Hindlimb muscle (tissue), 1 donor: ENCODE data around the gene C4BPB. TPM values are rescaled to one million over a fixed set of nuclear protein-coding genes. Genes with fewer than 3 reads are reported as not detected.

Experiments
- DNase-seq: peaks from one replicate; pipeline ENCODE4 v3.0.0-alpha.2; 2013
- polyA plus RNA-seq: library from polyadenylated mRNA; unstranded; fragments of 120-200 nt; gene quantifications from one replicate; pipeline ENCODE4 v1.2.1, GENCODE V29; 2013; ENCODE audit not compliant: insufficient read length

C4BPB gene
- polyA plus RNA-seq, 1 donor = 0.10 TPM

- no peak for DNase-seq
These were observed 28.1 kb upstream of the C4BPB start for GRCh38 chr1:207060596-207060995.

- no peak for DNase-seq
These were observed 26.6 kb upstream of the C4BPB start for GRCh38 chr1:207062058-207062457.

GRCh38 chr1:207063014-207063413 lies 25.6 kb upstream of the C4BPB start:
- DNase-seq = no peak

- DNase-seq = no peak
These were observed 24.1 kb upstream of the C4BPB start for GRCh38 chr1:207064561-207064960.

GRCh38 chr1:207067185-207067584 lies 21.5 kb upstream of the C4BPB start:
- DNase-seq = no peak

GRCh38 chr1:207067665-207068064 lies 21.0 kb upstream of the C4BPB start:
- no peak for DNase-seq

GRCh38 chr1:207069061-207069460 lies 19.6 kb upstream of the C4BPB start:
- no peak for DNase-seq

- no peak for DNase-seq
These were observed 18.7 kb upstream of the C4BPB start for GRCh38 chr1:207069858-207070506.

GRCh38 chr1:207070811-207071210 lies 17.8 kb upstream of the C4BPB start:
- no peak for DNase-seq

GRCh38 chr1:207071426-207071825 lies 17.2 kb upstream of the C4BPB start:
- DNase-seq = no peak

GRCh38 chr1:207072233-207072632 lies 16.4 kb upstream of the C4BPB start:
- no peak for DNase-seq

GRCh38 chr1:207073906-207074820 lies 14.5 kb upstream of the C4BPB start:
- DNase-seq = no peak

GRCh38 chr1:207076181-207076955 lies 12.3 kb upstream of the C4BPB start:
- no peak for DNase-seq

GRCh38 chr1:207077012-207077411 lies 11.6 kb upstream of the C4BPB start:
- DNase-seq = no peak

GRCh38 chr1:207077470-207078377 lies 10.9 kb upstream of the C4BPB start:
- DNase-seq = peak; percentile 77

GRCh38 chr1:207078578-207079132 lies 10.0 kb upstream of the C4BPB start:
- no peak for DNase-seq

- DNase-seq = no peak
These were observed 8.9 kb upstream of the C4BPB start for GRCh38 chr1:207079706-207080241.

- DNase-seq = no peak
These were observed 7.6 kb upstream of the C4BPB start for GRCh38 chr1:207081088-207081487.

GRCh38 chr1:207081806-207082205 lies 6.9 kb upstream of the C4BPB start:
- no peak for DNase-seq

- no peak for DNase-seq
These were observed 4.4 kb upstream of the C4BPB start for GRCh38 chr1:207084232-207084631.

- DNase-seq = peak; percentile 42
These were observed 3.9 kb upstream of the C4BPB start for GRCh38 chr1:207084701-207085180.
